Hepatocyte (in vitro differentiated cells): Measurements from ENCODE around the gene PPP3CA. TPM values are rescaled to one million over a fixed set of nuclear protein-coding genes. Genes with fewer than 3 reads are reported as not detected.

Source experiments
- DNase-seq: peaks from one replicate; pipeline ENCODE4 v3.0.0-alpha.2; 2016; ENCODE audit warnings: low spot score
- H2AFZ ChIP-seq: fragments of 200-600 bp; sonication (generic); 2 replicates; pipeline ENCODE4 v1.6.0; 2016; ENCODE audit warnings: antibody characterized with exemption, mild to moderate bottlenecking
- H3K27ac ChIP-seq: fragments of 200-600 bp; sonication (generic); 2 replicates; pipeline ENCODE4 v1.5.1; 2016; ENCODE audit warnings: mild to moderate bottlenecking
- H3K27me3 ChIP-seq: fragments of 200-600 bp; sonication (generic); 2 replicates; pipeline ENCODE4 v1.6.1; 2016
- H3K36me3 ChIP-seq: fragments of 200-600 bp; sonication (generic); replicated peaks from 2 replicates; pipeline ENCODE4 v1.5.1; 2016; ENCODE audit warnings: low read depth; ENCODE audit not compliant: insufficient read depth
- H3K4me1 ChIP-seq: fragments of 200-600 bp; sonication (generic); 2 replicates; pipeline ENCODE4 v1.5.1; 2016; ENCODE audit warnings: mild to moderate bottlenecking, moderate library complexity; ENCODE audit not compliant: insufficient read depth
- H3K4me2 ChIP-seq: fragments of 200-600 bp; sonication (generic); 2 replicates; pipeline ENCODE4 v1.6.0; 2016
- H3K4me3 ChIP-seq: fragments of 200-600 bp; sonication (generic); 2 replicates; pipeline ENCODE4 v1.5.1; 2016; ENCODE audit warnings: mild to moderate bottlenecking
- H3K79me2 ChIP-seq: fragments of 200-600 bp; sonication (generic); 2 replicates; pipeline ENCODE4 v1.6.0; 2017; ENCODE audit warnings: mild to moderate bottlenecking
- H3K9me2 ChIP-seq: fragments of 200-600 bp; sonication (generic); replicated peaks from 2 replicates; pipeline ENCODE4 v1.6.0; 2017; ENCODE audit warnings: mild to moderate bottlenecking; ENCODE audit not compliant: insufficient read depth
- H3K9me3 ChIP-seq: fragments of 200-600 bp; sonication (generic); 2 replicates; pipeline ENCODE4 v1.5.1; 2016; ENCODE audit warnings: low read depth, mild to moderate bottlenecking
- H4K20me1 ChIP-seq: fragments of 200-600 bp; sonication (generic); 2 replicates; pipeline ENCODE4 v1.6.0; 2016; ENCODE audit warnings: mild to moderate bottlenecking; ENCODE audit not compliant: insufficient read depth, poor library complexity, severe bottlenecking
- EZH2 ChIP-seq: fragments of 200-600 bp; sonication (generic); IDR thresholded peaks from 2 replicates; pipeline ENCODE4 v1.6.1; 2016; ENCODE audit warnings: antibody characterized with exemption, mild to moderate bottlenecking, borderline replicate concordance
- EZH2phosphoT487 ChIP-seq: fragments of 200-600 bp; sonication (generic); IDR thresholded peaks from one replicate; pipeline ENCODE4 v1.6.1; 2018; ENCODE audit warnings: antibody characterized with exemption, mild to moderate bottlenecking, low read depth, moderate library complexity; ENCODE audit not compliant: unreplicated experiment, severe bottlenecking
- WGBS: methylation state at CpG from one replicate; pipeline ENCODE4 v1.1.6; 2016; ENCODE audit warnings: low lambda C conversion rate; ENCODE audit errors: missing lambda C conversion rate; 5-methylcytosine and 5-hydroxymethylcytosine counted together
- polyA plus RNA-seq: library from polyadenylated mRNA; unstranded; fragments of >200 nt; fragmentation: Nextera tagmentation; extraction: Ambion mirVana; gene quantifications from 2 replicates; pipeline ENCODE4 v1.2.1, GENCODE V29; 2016
- total RNA-seq: library from RNA; depleted of rRNA; stranded (reverse); fragments of >200 nt; gene quantifications from 2 replicates; pipeline ENCODE4 v1.2.3, GENCODE V29; 2014
- TF ChIP-seq, protein P1 (sequence below): fragments of 200-600 bp; sonication (generic); IDR thresholded peaks from 2 replicates; pipeline ENCODE4 v1.5.1; 2016; ENCODE audit warnings: antibody characterized with exemption, mild to moderate bottlenecking; ENCODE audit not compliant: poor library complexity

PPP3CA gene
- total and polyA plus RNA-seq, 2 experiments from 2014 or later = 12.9 to 49.5 TPM

- 94% methylated on average over 4 of the region's 4 CpGs for WGBS
- Histone ChIP-seq H3K9me2 (no peaks in the 10 kb centered on the region), H3K9me3 (no peaks in the 10 kb centered on the region), H3K4me1 (peaks cover 2% of the 10 kb centered on the region), H3K27me3 (no peaks in the 10 kb centered on the region), H3K27ac (no peak overlapping the region), H3K4me2 (no peak overlapping the region), H2AFZ (no peak overlapping the region), H4K20me1 (peaks cover under 1% of the 10 kb centered on the region), H3K4me3 (no peak overlapping the region), H3K79me2 (peaks cover 20% of the 10 kb centered on the region), H3K36me3 (no peaks in the 10 kb centered on the region)
- DNase-seq = no peak
- TF ChIP-seq EZH2 = no peak
- TF ChIP-seq, protein P1, sequence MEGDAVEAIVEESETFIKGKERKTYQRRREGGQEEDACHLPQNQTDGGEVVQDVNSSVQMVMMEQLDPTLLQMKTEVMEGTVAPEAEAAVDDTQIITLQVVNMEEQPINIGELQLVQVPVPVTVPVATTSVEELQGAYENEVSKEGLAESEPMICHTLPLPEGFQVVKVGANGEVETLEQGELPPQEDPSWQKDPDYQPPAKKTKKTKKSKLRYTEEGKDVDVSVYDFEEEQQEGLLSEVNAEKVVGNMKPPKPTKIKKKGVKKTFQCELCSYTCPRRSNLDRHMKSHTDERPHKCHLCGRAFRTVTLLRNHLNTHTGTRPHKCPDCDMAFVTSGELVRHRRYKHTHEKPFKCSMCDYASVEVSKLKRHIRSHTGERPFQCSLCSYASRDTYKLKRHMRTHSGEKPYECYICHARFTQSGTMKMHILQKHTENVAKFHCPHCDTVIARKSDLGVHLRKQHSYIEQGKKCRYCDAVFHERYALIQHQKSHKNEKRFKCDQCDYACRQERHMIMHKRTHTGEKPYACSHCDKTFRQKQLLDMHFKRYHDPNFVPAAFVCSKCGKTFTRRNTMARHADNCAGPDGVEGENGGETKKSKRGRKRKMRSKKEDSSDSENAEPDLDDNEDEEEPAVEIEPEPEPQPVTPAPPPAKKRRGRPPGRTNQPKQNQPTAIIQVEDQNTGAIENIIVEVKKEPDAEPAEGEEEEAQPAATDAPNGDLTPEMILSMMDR = no peak
- TF ChIP-seq EZH2phosphoT487 = no peak
Observed at GRCh38 chr4:101186567-101187184, 160.7 kb downstream of the PPP3CA start.

GRCh38 chr4:101184668-101185067, 162.7 kb downstream of the PPP3CA start:
- TF ChIP-seq, protein P1 = no peak
- TF ChIP-seq EZH2phosphoT487 (no peak), EZH2 (no peak)
- DNase-seq = no peak

GRCh38 chr4:101183666-101184373, 163.5 kb downstream of the PPP3CA start:
- TF ChIP-seq, protein P1 = no peak
- TF ChIP-seq EZH2 = no peak
- no peak for TF ChIP-seq EZH2phosphoT487
- H3K27ac ChIP-seq = peak overlapping the region; percentile 16

More at GRCh38 chr4:101184668-101185067, 162.7 kb downstream of the PPP3CA start:
- no peak overlapping the region for H3K4me3 ChIP-seq
- H3K4me2 ChIP-seq = no peak overlapping the region
- no peaks in the 10 kb centered on the region for H3K4me1 ChIP-seq
- H3K27me3 ChIP-seq = no peaks in the 10 kb centered on the region
- peaks cover 3% of the 10 kb centered on the region for H4K20me1 ChIP-seq
- no peaks in the 10 kb centered on the region for H3K9me3 ChIP-seq
- H3K36me3 ChIP-seq = no peaks in the 10 kb centered on the region
- 93% methylated on average over 2 of the region's 2 CpGs for WGBS
- no peak overlapping the region for H3K27ac ChIP-seq
- no peaks in the 10 kb centered on the region for H3K9me2 ChIP-seq
- peaks cover 35% of the 10 kb centered on the region for H3K79me2 ChIP-seq
- H2AFZ ChIP-seq = no peak overlapping the region

More at GRCh38 chr4:101183666-101184373, 163.5 kb downstream of the PPP3CA start:
- DNase-seq = no peak
- Histone ChIP-seq H3K4me2 (no peak overlapping the region), H3K9me2 (no peaks in the 10 kb centered on the region), H3K36me3 (no peaks in the 10 kb centered on the region), H3K79me2 (peaks cover 43% of the 10 kb centered on the region), H3K27me3 (no peaks in the 10 kb centered on the region), H4K20me1 (peaks cover 3% of the 10 kb centered on the region), H3K4me3 (no peak overlapping the region), H3K9me3 (no peaks in the 10 kb centered on the region), H2AFZ (no peak overlapping the region), H3K4me1 (no peaks in the 10 kb centered on the region)
- WGBS = 91% methylated on average over 3 of the region's 3 CpGs
